Liver (tissue), 9 donors: ENCODE data around the gene CUL4A. TPM values are rescaled to one million over a fixed set of nuclear protein-coding genes. Genes with fewer than 3 reads are reported as not detected.

Experiments
- DNase-seq: peaks from one replicate; pipeline ENCODE4 v3.0.0-alpha.2; 2017; ENCODE audit warnings: low spot score
- H3K27ac ChIP-seq, 2 donors: one replicate each; pipeline ENCODE4 v1.7.0; 2013; ENCODE audit warnings: inconsistent platforms in 2 of 2, low read length in 2 of 2, control low read depth in 1 of 2, low read depth in 1 of 2, mild to moderate bottlenecking in 1 of 2
- H3K27me3 ChIP-seq, 4 donors: one replicate each; pipeline versions ENCODE4 v1.6.1 to v1.7.0; 2013; ENCODE audit warnings: low read length in 3 of 4, inconsistent platforms in 1 of 4, mild to moderate bottlenecking in 1 of 4, moderate library complexity in 1 of 4; ENCODE audit not compliant: control insufficient read depth in 4 of 4, insufficient read depth in 4 of 4
- H3K36me3 ChIP-seq, 4 donors: one replicate each; pipeline versions ENCODE4 v1.6.1 to v1.7.0; 2013; ENCODE audit warnings: low read length in 3 of 4, mild to moderate bottlenecking in 3 of 4, low read depth in 1 of 4, moderate library complexity in 1 of 4; ENCODE audit not compliant: control insufficient read depth in 4 of 4, insufficient read depth in 3 of 4
- H3K4me1 ChIP-seq, 4 donors: one replicate each; pipeline versions ENCODE4 v1.6.1 to v1.7.0; 2013; ENCODE audit warnings: low read length in 3 of 4, mild to moderate bottlenecking in 3 of 4, moderate library complexity in 1 of 4; ENCODE audit not compliant: control insufficient read depth in 4 of 4, insufficient read depth in 4 of 4
- H3K4me3 ChIP-seq, 3 donors: one replicate each; pipeline versions ENCODE4 v1.6.1 to v1.7.0; 2013; ENCODE audit warnings: low read length in 3 of 3, control low read depth in 1 of 3, low read depth in 1 of 3, mild to moderate bottlenecking in 1 of 3
- H3K9ac ChIP-seq, 2 donors: one replicate each; pipeline ENCODE4 v1.7.0; 2013; ENCODE audit warnings: low read length in 2 of 2, mild to moderate bottlenecking in 2 of 2, moderate library complexity in 2 of 2, control low read depth in 1 of 2, low read depth in 1 of 2
- H3K9me3 ChIP-seq, 4 donors: one replicate each; pipeline versions ENCODE4 v1.6.1 to v1.7.0; 2013; ENCODE audit warnings: low read length in 3 of 4; ENCODE audit not compliant: control insufficient read depth in 4 of 4
- EGR1 ChIP-seq, 2 donors: IDR thresholded peaks; 2 replicates each; pipeline ENCODE4 v1.6.1; 2016 to 2018; ENCODE audit warnings: antibody characterized with exemption in 2 of 2, low read depth in 2 of 2
- FOXA1 ChIP-seq: IDR thresholded peaks from 2 replicates; pipeline ENCODE4 v1.6.1; 2016; ENCODE audit warnings: antibody characterized with exemption
- FOXA2 ChIP-seq: IDR thresholded peaks from 2 replicates; pipeline ENCODE4 v1.6.1; 2016; ENCODE audit warnings: antibody characterized with exemption
- GABPA ChIP-seq, 2 donors: IDR thresholded peaks in 1 of 2; conservative IDR thresholded peaks in 1 of 2; 2 replicates each; pipeline ENCODE4 v1.6.1; 2016; ENCODE audit warnings: antibody characterized with exemption in 2 of 2, mild to moderate bottlenecking in 1 of 2, moderate library complexity in 1 of 2
- HNF4A ChIP-seq, 2 donors: conservative IDR thresholded peaks; 2 replicates each; pipeline ENCODE4 v1.6.1; 2016; ENCODE audit warnings: antibody characterized with exemption in 2 of 2, mild to moderate bottlenecking in 2 of 2
- HNF4G ChIP-seq: IDR thresholded peaks from 2 replicates; pipeline ENCODE4 v1.6.1; 2016; ENCODE audit warnings: antibody characterized with exemption
- JUND ChIP-seq, 2 donors: IDR thresholded peaks; 2 replicates each; pipeline ENCODE4 v1.6.1; 2016; ENCODE audit warnings: antibody characterized with exemption in 2 of 2
- NR2F2 ChIP-seq: IDR thresholded peaks from 2 replicates; pipeline ENCODE4 v1.6.1; 2016; ENCODE audit warnings: antibody characterized with exemption
- RAD21 ChIP-seq, 2 donors: IDR thresholded peaks; 2 replicates each; pipeline ENCODE4 v1.6.1; 2016; ENCODE audit warnings: antibody characterized with exemption in 2 of 2, mild to moderate bottlenecking in 2 of 2
- RXRA ChIP-seq, 2 donors: IDR thresholded peaks; 2 replicates each; pipeline ENCODE4 v1.6.1; 2017 to 2018; ENCODE audit warnings: antibody characterized with exemption in 2 of 2, mild to moderate bottlenecking in 1 of 2
- SP1 ChIP-seq: IDR thresholded peaks from 2 replicates; pipeline ENCODE4 v1.6.1; 2018; ENCODE audit warnings: antibody characterized with exemption, mild to moderate bottlenecking
- TAF1 ChIP-seq: conservative IDR thresholded peaks from 2 replicates; pipeline ENCODE4 v1.6.1; 2016; ENCODE audit warnings: antibody characterized with exemption, mild to moderate bottlenecking
- YY1 ChIP-seq: IDR thresholded peaks from 2 replicates; pipeline ENCODE4 v1.6.1; 2016; ENCODE audit warnings: antibody characterized with exemption, mild to moderate bottlenecking
- WGBS: extraction: QIAGEN DNeasy Blood & Tissue Kit; methylation state at CpG from one replicate; pipeline ENCODE4 v1.1.7; 2013; 5-methylcytosine and 5-hydroxymethylcytosine counted together
- polyA plus RNA-seq, 2 donors: library from polyadenylated mRNA; stranded (reverse) in 1 of 2; unstranded in 1 of 2; fragments of 200-250 nt in 1 of 2; fragments of >200 nt in 1 of 2; fragmentation: Nextera tagmentation in 1 of 2; extraction: Ambion mirVana in 1 of 2; gene quantifications; one replicate each; pipeline versions ENCODE4 v1.2.1 to v1.2.3, GENCODE V29; 2013 to 2015
- total RNA-seq, 2 donors: library from RNA; depleted of rRNA; stranded (reverse); fragments of >200 nt; gene quantifications; one replicate each; pipeline ENCODE4 v1.2.3, GENCODE V29; 2014
- TF ChIP-seq, protein P1 (sequence below): IDR thresholded peaks from 2 replicates; pipeline ENCODE4 v1.6.1; 2016; ENCODE audit warnings: antibody characterized with exemption
- TF ChIP-seq, protein P2 (sequence below): IDR thresholded peaks from 2 replicates; pipeline ENCODE4 v1.6.1; 2016; ENCODE audit warnings: antibody characterized with exemption, mild to moderate bottlenecking
- TF ChIP-seq, protein P3 (sequence below): IDR thresholded peaks from 2 replicates; pipeline ENCODE4 v1.6.1; 2016; ENCODE audit warnings: antibody characterized with exemption
- TF ChIP-seq, protein P4 (sequence below): fragments of 150-350 bp; IDR thresholded peaks from 2 replicates; pipeline ENCODE4 v1.5.1; 2017; ENCODE audit warnings: improper control_type of control experiment, low read depth, low read length; ENCODE audit not compliant: missing input control
- TF ChIP-seq, protein P5 (sequence below): IDR thresholded peaks from 2 replicates; pipeline ENCODE4 v1.6.1; 2016; ENCODE audit warnings: antibody characterized with exemption
- donor health status: healthy.
- donor health status: healthy.
- donor health status: healthy.
- donor health status: healthy.
- donor health status: healthy.

CUL4A gene
- total and polyA plus RNA-seq, 4 donors, result 19.9 to 89.4 (median 45.9) TPM

DNA sequence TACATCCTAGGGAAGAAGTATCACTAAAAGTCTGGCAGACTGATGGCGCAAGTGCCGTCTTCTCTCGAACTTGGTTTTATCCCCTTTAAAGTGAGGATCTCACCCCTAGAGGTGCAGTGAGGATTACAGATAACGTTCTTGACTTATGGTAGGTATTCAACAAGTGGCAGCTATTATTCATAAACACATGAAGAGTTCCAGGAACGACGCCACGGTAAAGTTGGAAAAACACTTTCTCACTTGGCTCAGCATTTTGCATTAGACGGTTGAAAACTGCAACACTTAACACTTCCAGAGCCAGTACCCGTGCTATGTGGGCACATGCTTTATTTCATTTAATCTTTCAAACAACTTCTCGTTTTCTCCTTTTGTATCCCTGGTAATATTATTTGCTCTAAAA lies 42.3 kb upstream of the CUL4A start:
- DNase-seq, result no peak
- no peaks in the 10 kb centered on the region for H3K27me3 ChIP-seq

More for the DNA sequence above, 42.3 kb upstream of the CUL4A start:
- H3K4me3 ChIP-seq, result no peak overlapping the region
- no peak overlapping the region for H3K9ac ChIP-seq
- H3K4me1 ChIP-seq, result peaks cover 0 to 6% (median 3%) of the 10 kb centered on the region in 4 donors
- WGBS, result 83% methylated on average over 10 of the region's 10 CpGs
- no peak overlapping the region for H3K27ac ChIP-seq
- H3K36me3 ChIP-seq, result peaks cover 0 to 31% (median 14%) of the 10 kb centered on the region in 4 donors
- TF ChIP-seq, protein P1, sequence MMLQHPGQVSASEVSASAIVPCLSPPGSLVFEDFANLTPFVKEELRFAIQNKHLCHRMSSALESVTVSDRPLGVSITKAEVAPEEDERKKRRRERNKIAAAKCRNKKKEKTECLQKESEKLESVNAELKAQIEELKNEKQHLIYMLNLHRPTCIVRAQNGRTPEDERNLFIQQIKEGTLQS, result no peak
- TF ChIP-seq, protein P2, sequence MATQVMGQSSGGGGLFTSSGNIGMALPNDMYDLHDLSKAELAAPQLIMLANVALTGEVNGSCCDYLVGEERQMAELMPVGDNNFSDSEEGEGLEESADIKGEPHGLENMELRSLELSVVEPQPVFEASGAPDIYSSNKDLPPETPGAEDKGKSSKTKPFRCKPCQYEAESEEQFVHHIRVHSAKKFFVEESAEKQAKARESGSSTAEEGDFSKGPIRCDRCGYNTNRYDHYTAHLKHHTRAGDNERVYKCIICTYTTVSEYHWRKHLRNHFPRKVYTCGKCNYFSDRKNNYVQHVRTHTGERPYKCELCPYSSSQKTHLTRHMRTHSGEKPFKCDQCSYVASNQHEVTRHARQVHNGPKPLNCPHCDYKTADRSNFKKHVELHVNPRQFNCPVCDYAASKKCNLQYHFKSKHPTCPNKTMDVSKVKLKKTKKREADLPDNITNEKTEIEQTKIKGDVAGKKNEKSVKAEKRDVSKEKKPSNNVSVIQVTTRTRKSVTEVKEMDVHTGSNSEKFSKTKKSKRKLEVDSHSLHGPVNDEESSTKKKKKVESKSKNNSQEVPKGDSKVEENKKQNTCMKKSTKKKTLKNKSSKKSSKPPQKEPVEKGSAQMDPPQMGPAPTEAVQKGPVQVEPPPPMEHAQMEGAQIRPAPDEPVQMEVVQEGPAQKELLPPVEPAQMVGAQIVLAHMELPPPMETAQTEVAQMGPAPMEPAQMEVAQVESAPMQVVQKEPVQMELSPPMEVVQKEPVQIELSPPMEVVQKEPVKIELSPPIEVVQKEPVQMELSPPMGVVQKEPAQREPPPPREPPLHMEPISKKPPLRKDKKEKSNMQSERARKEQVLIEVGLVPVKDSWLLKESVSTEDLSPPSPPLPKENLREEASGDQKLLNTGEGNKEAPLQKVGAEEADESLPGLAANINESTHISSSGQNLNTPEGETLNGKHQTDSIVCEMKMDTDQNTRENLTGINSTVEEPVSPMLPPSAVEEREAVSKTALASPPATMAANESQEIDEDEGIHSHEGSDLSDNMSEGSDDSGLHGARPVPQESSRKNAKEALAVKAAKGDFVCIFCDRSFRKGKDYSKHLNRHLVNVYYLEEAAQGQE, result no peak
- TF ChIP-seq RXRA (IDR thresholded peaks at IDR 0.05) (no peak), FOXA2 (no peak), GABPA (IDR thresholded peaks at IDR 0.05 in 1 of 2, conservative IDR thresholded peaks at IDR 0.05 in 1 of 2) (no peak), TAF1 (no peak), EGR1 (IDR thresholded peaks at IDR 0.05; ENCODE audit: low read depth in 2 of 2) (no peak), JUND (IDR thresholded peaks at IDR 0.05) (no peak), SP1 (no peak), YY1 (no peak), NR2F2 (no peak), HNF4A (conservative IDR thresholded peaks at IDR 0.05) (no peak), RAD21 (IDR thresholded peaks at IDR 0.05) (no peak), HNF4G (no peak), FOXA1 (no peak)
- TF ChIP-seq, protein P3, sequence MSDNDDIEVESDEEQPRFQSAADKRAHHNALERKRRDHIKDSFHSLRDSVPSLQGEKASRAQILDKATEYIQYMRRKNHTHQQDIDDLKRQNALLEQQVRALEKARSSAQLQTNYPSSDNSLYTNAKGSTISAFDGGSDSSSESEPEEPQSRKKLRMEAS, result no peak
- TF ChIP-seq, protein P4, sequence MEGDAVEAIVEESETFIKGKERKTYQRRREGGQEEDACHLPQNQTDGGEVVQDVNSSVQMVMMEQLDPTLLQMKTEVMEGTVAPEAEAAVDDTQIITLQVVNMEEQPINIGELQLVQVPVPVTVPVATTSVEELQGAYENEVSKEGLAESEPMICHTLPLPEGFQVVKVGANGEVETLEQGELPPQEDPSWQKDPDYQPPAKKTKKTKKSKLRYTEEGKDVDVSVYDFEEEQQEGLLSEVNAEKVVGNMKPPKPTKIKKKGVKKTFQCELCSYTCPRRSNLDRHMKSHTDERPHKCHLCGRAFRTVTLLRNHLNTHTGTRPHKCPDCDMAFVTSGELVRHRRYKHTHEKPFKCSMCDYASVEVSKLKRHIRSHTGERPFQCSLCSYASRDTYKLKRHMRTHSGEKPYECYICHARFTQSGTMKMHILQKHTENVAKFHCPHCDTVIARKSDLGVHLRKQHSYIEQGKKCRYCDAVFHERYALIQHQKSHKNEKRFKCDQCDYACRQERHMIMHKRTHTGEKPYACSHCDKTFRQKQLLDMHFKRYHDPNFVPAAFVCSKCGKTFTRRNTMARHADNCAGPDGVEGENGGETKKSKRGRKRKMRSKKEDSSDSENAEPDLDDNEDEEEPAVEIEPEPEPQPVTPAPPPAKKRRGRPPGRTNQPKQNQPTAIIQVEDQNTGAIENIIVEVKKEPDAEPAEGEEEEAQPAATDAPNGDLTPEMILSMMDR, result no peak
- TF ChIP-seq, protein P5, sequence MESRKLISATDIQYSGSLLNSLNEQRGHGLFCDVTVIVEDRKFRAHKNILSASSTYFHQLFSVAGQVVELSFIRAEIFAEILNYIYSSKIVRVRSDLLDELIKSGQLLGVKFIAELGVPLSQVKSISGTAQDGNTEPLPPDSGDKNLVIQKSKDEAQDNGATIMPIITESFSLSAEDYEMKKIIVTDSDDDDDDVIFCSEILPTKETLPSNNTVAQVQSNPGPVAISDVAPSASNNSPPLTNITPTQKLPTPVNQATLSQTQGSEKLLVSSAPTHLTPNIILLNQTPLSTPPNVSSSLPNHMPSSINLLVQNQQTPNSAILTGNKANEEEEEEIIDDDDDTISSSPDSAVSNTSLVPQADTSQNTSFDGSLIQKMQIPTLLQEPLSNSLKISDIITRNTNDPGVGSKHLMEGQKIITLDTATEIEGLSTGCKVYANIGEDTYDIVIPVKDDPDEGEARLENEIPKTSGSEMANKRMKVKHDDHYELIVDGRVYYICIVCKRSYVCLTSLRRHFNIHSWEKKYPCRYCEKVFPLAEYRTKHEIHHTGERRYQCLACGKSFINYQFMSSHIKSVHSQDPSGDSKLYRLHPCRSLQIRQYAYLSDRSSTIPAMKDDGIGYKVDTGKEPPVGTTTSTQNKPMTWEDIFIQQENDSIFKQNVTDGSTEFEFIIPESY, result no peak
- H3K9me3 ChIP-seq, result no peaks in the 10 kb centered on the region
